Mesenchymal stem cell (in vitro differentiated cells and primary cell): Measurements from ENCODE around the gene PDE4B.

ENCODE experiments used
- DNase-seq: peaks from one replicate; pipeline ENCODE4 v3.0.0-alpha.2; 2013
- H2AFZ ChIP-seq: one replicate; pipeline ENCODE4 v1.6.1; 2013; ENCODE audit warnings: low read depth, mild to moderate bottlenecking, control low read depth, inconsistent platforms, low read length, moderate library complexity
- H2AK5ac ChIP-seq: 2 replicates; pipeline ENCODE4 v1.6.1; 2013; ENCODE audit warnings: low read length, moderate library complexity, mild to moderate bottlenecking, inconsistent platforms; ENCODE audit not compliant: severe bottlenecking
- H2BK120ac ChIP-seq: one replicate; pipeline ENCODE4 v1.6.1; 2013; ENCODE audit warnings: low read depth, mild to moderate bottlenecking, inconsistent platforms, low read length, moderate library complexity
- H2BK12ac ChIP-seq, 2 experiments: one replicate each; pipeline ENCODE4 v1.6.1; 2013; ENCODE audit warnings: inconsistent platforms in 2 of 2, low read length in 2 of 2, mild to moderate bottlenecking in 2 of 2, moderate library complexity in 2 of 2, control low read depth in 1 of 2
- H2BK15ac ChIP-seq: one replicate; pipeline ENCODE4 v1.6.1; 2013; ENCODE audit warnings: mild to moderate bottlenecking, low read depth, inconsistent platforms; ENCODE audit not compliant: poor library complexity, severe bottlenecking
- H2BK5ac ChIP-seq: 2 replicates; pipeline ENCODE4 v1.6.1; 2013; ENCODE audit warnings: low read depth, mild to moderate bottlenecking, low read length, control low read depth, inconsistent platforms; ENCODE audit not compliant: poor library complexity, severe bottlenecking
- H3K14ac ChIP-seq, 2 experiments: one replicate each; pipeline ENCODE4 v1.6.1; 2013; ENCODE audit warnings: inconsistent platforms in 2 of 2, low read length in 2 of 2, control low read depth in 1 of 2, mild to moderate bottlenecking in 1 of 2, moderate library complexity in 1 of 2
- H3K18ac ChIP-seq, 2 experiments: one replicate each; pipeline ENCODE4 v1.6.1; 2013; ENCODE audit warnings: inconsistent platforms in 2 of 2, low read length in 2 of 2, control low read depth in 1 of 2, low read depth in 1 of 2, mild to moderate bottlenecking in 1 of 2
- H3K23ac ChIP-seq, 2 experiments: one replicate each; pipeline ENCODE4 v1.6.1; 2013; ENCODE audit warnings: inconsistent platforms in 2 of 2, low read length in 2 of 2, mild to moderate bottlenecking in 2 of 2, moderate library complexity in 2 of 2, control low read depth in 1 of 2
- H3K27ac ChIP-seq: 2 replicates; pipeline ENCODE4 v1.5.1; 2013; ENCODE audit warnings: mild to moderate bottlenecking, moderate library complexity, low read length, control low read depth, inconsistent platforms; ENCODE audit not compliant: poor library complexity, severe bottlenecking
- H3K27me3 ChIP-seq, 2 experiments: 2 replicates each; pipeline versions ENCODE4 v1.6.1 to v1.7.0; 2013; ENCODE audit warnings: low read length in 2 of 2, mild to moderate bottlenecking in 2 of 2, moderate library complexity in 2 of 2, control low read depth in 1 of 2, inconsistent platforms in 1 of 2; ENCODE audit not compliant: control insufficient read depth in 1 of 2, insufficient read depth in 1 of 2
- H3K36me3 ChIP-seq, 2 experiments: 2 replicates each; pipeline versions ENCODE4 v1.6.1 to v1.7.0; 2013; ENCODE audit warnings: low read length in 2 of 2, control low read depth in 1 of 2, inconsistent platforms in 1 of 2, low read depth in 1 of 2, mild to moderate bottlenecking in 1 of 2; ENCODE audit not compliant: insufficient read depth in 2 of 2, control insufficient read depth in 1 of 2
- H3K4ac ChIP-seq, 2 experiments: one replicate each; pipeline ENCODE4 v1.6.1; 2013; ENCODE audit warnings: inconsistent platforms in 2 of 2, low read length in 2 of 2, mild to moderate bottlenecking in 2 of 2, moderate library complexity in 2 of 2, control low read depth in 1 of 2, low read depth in 1 of 2
- H3K4me1 ChIP-seq: 2 replicates; pipeline ENCODE4 v1.6.1; 2013; ENCODE audit warnings: low read depth, low read length, control low read depth; ENCODE audit not compliant: control insufficient read depth, insufficient read depth
- H3K4me2 ChIP-seq: 2 replicates; pipeline ENCODE4 v1.6.1; 2013; ENCODE audit warnings: low read length, mild to moderate bottlenecking, inconsistent platforms; ENCODE audit not compliant: poor library complexity, severe bottlenecking
- H3K4me3 ChIP-seq, 2 experiments: 2 replicates each; pipeline versions ENCODE4 v1.5.1 to v1.7.0; 2013; ENCODE audit warnings: low read length in 2 of 2, mild to moderate bottlenecking in 2 of 2, control low read depth in 1 of 2, low read depth in 1 of 2; ENCODE audit not compliant: insufficient read depth in 1 of 2
- H3K79me1 ChIP-seq: replicated peaks from 2 replicates; pipeline ENCODE4 v1.6.1; 2013; ENCODE audit warnings: mild to moderate bottlenecking, control low read depth, low read length, inconsistent platforms; ENCODE audit not compliant: poor library complexity, severe bottlenecking
- H3K9ac ChIP-seq: 2 replicates; pipeline ENCODE4 v1.7.0; 2013; ENCODE audit warnings: mild to moderate bottlenecking, low read length, moderate library complexity
- H3K9me3 ChIP-seq: 2 replicates; pipeline ENCODE4 v1.7.0; 2013; ENCODE audit warnings: mild to moderate bottlenecking, low read length; ENCODE audit not compliant: control insufficient read depth
- H4K8ac ChIP-seq: one replicate; pipeline ENCODE4 v1.6.1; 2013; ENCODE audit warnings: inconsistent platforms, mild to moderate bottlenecking, low read length, moderate library complexity
- H4K91ac ChIP-seq: one replicate; pipeline ENCODE4 v1.6.1; 2013; ENCODE audit warnings: mild to moderate bottlenecking, low read length, inconsistent platforms
- WGBS: methylation state at CpG from one replicate; pipeline ENCODE4 v1.1.7; 2013; ENCODE audit warnings: mixed read lengths; 5-methylcytosine and 5-hydroxymethylcytosine counted together

PDE4B gene

DNA sequence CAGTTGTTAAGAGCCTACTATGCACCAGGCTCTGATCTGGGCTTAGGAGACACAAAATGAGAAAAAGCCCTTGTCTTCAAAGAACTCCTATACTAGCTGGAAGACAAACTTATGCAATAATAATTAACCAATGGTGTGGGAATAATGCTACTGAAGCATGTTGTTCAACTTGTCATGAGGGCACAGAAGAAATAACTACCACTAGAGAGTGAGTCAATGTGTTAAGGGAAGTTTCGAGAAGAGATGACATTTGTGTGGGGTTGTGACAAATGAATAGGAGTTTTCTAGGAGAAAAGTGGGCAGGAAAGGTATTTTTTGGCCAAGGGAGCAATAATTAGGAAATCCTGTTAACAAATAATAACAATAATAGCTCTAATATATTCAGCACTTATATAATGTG is 205.0 kb downstream of the PDE4B start:
- Histone ChIP-seq H2AK5ac (no peak overlapping the region), H2BK15ac (no peak overlapping the region), H3K14ac (no peak overlapping the region), H2BK120ac (no peak overlapping the region), H3K36me3 (no peaks in the 10 kb centered on the region), H3K4me3 (no peak overlapping the region), H3K4me2 (no peak overlapping the region), H3K9ac (no peak overlapping the region), H3K23ac (no peak overlapping the region), H4K91ac (no peak overlapping the region), H3K27me3 (peaks cover 0 to 13% of the 10 kb centered on the region in 2 experiments), H3K79me1 (no peaks in the 10 kb centered on the region), H4K8ac (no peak overlapping the region), H3K9me3 (no peaks in the 10 kb centered on the region), H2AFZ (no peak overlapping the region), H3K18ac (no peak overlapping the region), H3K4ac (no peak overlapping the region), H3K4me1 (no peaks in the 10 kb centered on the region), H2BK5ac (no peak overlapping the region), H3K27ac (no peak overlapping the region), H2BK12ac (no peak overlapping the region)
- DNase-seq = no peak
- WGBS = 69% methylated on average over 1 of the region's 1 CpG

DNA sequence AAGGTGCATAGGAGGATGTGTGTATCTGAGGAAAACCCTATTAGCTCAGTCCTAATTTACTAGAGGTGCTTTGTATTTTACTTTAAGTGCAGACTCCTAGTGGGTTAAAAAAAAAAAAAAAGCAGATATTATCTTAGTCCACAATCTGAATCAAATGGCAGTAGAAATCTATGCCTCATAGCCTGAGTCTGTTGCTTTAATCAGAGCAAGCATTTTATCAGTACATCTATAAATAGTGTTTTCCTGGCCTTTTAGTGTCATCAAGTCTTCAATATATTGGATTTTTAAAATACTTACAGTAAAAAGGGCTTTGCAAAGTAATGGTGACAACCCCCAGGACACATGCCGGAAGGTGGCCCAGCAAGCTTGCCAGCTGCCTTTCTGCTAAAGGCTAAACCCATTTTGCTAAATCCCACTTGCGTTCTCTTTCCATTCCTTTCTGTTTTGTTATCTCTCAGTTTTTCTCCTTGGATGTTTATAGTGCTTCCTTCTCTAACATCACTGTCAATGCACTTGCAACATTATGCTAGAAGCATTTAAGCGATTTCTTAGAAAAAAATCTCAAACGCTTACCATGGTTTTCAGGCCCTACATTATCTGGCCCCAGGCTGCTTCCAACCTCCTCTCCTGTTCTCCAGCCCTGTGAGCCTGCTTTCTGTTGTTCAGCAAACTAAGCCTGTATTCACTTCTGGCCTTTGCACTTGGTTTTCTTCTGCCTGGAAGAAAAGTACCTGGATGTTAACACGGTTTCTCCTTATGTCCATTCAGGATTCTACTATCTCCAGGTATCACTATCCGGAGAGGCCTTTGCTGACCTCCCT is 206.3 kb downstream of the PDE4B start:
- no peaks in the 10 kb centered on the region for H3K4me1 ChIP-seq
- no peak overlapping the region for H3K9ac ChIP-seq
- no peak for DNase-seq
- H3K23ac ChIP-seq = no peak overlapping the region
- no peaks in the 10 kb centered on the region for H3K36me3 ChIP-seq
- H2AK5ac ChIP-seq = no peak overlapping the region
- peaks cover 0 to 9% of the 10 kb centered on the region in 2 experiments for H3K27me3 ChIP-seq
- no peaks in the 10 kb centered on the region for H3K9me3 ChIP-seq
- H2BK12ac ChIP-seq = no peak overlapping the region
- H2BK15ac ChIP-seq = no peak overlapping the region
- no peak overlapping the region for H3K4me2 ChIP-seq
- no peak overlapping the region for H3K18ac ChIP-seq
- no peak overlapping the region for H3K4ac ChIP-seq
- H2BK120ac ChIP-seq = no peak overlapping the region
- no peak overlapping the region for H4K8ac ChIP-seq
- WGBS = 85% methylated on average over 6 of the region's 6 CpGs
- H3K4me3 ChIP-seq = no peak overlapping the region
- H2AFZ ChIP-seq = no peak overlapping the region
- no peak overlapping the region for H4K91ac ChIP-seq
- H2BK5ac ChIP-seq = no peak overlapping the region
- H3K79me1 ChIP-seq = no peaks in the 10 kb centered on the region
- H3K27ac ChIP-seq = no peak overlapping the region
- no peak overlapping the region for H3K14ac ChIP-seq

DNA sequence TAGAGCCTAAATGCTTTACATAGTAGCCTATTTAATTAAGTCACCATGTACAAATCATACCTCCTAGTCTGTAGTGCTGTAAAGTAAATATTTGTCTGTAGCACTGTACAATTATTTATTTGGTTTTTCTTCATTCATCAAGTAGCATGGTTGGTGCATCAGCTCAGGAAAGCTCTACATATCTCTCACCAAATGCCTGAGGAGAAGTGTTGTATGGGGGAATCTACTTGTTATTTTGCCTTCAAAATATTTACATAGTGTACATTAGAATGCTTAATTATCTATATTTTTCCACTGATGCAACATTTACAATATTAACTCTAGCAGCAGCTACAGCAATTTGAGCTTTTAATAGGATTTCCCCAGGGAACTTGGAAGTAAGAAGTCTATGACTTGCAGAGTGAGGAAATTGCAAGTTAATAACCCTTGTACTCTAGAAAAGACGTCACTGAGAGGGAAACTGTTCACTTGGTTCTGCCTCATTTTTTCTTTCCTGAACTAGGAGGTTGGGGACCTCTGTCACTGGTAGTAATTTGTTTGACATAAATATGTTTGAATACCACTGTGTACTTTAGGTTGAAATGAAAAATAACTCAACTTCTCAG is 207.4 kb downstream of the PDE4B start:
- no peak overlapping the region for H3K14ac ChIP-seq
- no peak overlapping the region for H3K27ac ChIP-seq
- H3K4me2 ChIP-seq = no peak overlapping the region
- no peak overlapping the region for H4K8ac ChIP-seq
- H2BK15ac ChIP-seq = no peak overlapping the region
- H3K18ac ChIP-seq = no peak overlapping the region
- H2BK5ac ChIP-seq = no peak overlapping the region
- no peak overlapping the region for H2AFZ ChIP-seq
- no peak overlapping the region for H4K91ac ChIP-seq
- H3K27me3 ChIP-seq = peaks cover 0 to 9% of the 10 kb centered on the region in 2 experiments
- no peak overlapping the region for H2BK120ac ChIP-seq
- H3K23ac ChIP-seq = no peak overlapping the region
- no peak overlapping the region for H3K4ac ChIP-seq
- no peaks in the 10 kb centered on the region for H3K4me1 ChIP-seq
- H2AK5ac ChIP-seq = no peak overlapping the region
- no peak for DNase-seq
- WGBS = 14% methylated on average over 1 of the region's 1 CpG
- H3K9me3 ChIP-seq = no peaks in the 10 kb centered on the region
- H3K9ac ChIP-seq = no peak overlapping the region
- no peaks in the 10 kb centered on the region for H3K79me1 ChIP-seq
- H3K36me3 ChIP-seq = no peaks in the 10 kb centered on the region
- no peak overlapping the region for H3K4me3 ChIP-seq
- H2BK12ac ChIP-seq = no peak overlapping the region

- Histone ChIP-seq H3K27ac (no peak overlapping the region), H2AK5ac (no peak overlapping the region), H3K9me3 (no peaks in the 10 kb centered on the region), H2BK5ac (no peak overlapping the region), H3K4me1 (no peaks in the 10 kb centered on the region), H2BK15ac (no peak overlapping the region), H3K4me2 (no peak overlapping the region), H3K27me3 (peaks cover 0 to 9% of the 10 kb centered on the region in 2 experiments), H3K23ac (no peak overlapping the region), H3K36me3 (no peaks in the 10 kb centered on the region), H2AFZ (no peak overlapping the region), H2BK120ac (no peak overlapping the region), H3K9ac (no peak overlapping the region), H4K91ac (no peak overlapping the region), H3K4ac (no peak overlapping the region), H4K8ac (no peak overlapping the region), H3K4me3 (no peak overlapping the region), H3K18ac (no peak overlapping the region), H3K14ac (no peak overlapping the region), H3K79me1 (no peaks in the 10 kb centered on the region), H2BK12ac (no peak overlapping the region)
- WGBS = no CpG with 5 or more reads among the region's 1 CpG
- DNase-seq = no peak
These were observed 211.0 kb downstream of the PDE4B start for GRCh38 chr1:66003690-66004089.
